HG03439 (cell line): Measurements from ENCODE around the gene OR5D16.
"Not testable (repeated sequence)": the region's sequence is repeated elsewhere in the genome, so short reads cannot be mapped to it uniquely, and the experiment has no call there.

Experiments
- ATAC-seq: cut with Tn5 transposase; IDR thresholded peaks from one replicate; pipeline ENCODE4 v1.9.1; 2021; ENCODE audit warnings: mild to moderate bottlenecking, moderate library complexity; ENCODE audit not compliant: unreplicated experiment

The OR5D16 gene

DNA sequence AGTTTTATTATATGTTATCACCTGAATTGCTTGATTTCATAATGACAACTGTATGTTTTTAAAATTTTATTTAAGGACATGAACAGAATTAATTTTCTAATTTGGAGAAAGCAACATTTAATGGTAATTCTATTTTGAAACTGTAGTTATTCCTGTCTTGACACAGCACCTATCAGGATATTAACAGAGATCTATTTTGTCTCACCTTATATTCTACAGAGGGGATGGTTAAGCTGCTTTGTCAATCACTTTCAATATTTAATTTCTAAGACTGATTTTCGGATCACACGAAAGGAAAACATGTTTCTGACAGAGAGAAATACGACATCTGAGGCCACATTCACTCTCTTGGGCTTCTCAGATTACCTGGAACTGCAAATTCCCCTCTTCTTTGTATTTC, at the start of gene OR5D16:
TSS of gene OR5D16 (plus strand) at position 301 of the 400 bp plus-strand sequence. CDS start at position 301, 0 bp downstream.
- ATAC-seq, result no peak

DNA sequence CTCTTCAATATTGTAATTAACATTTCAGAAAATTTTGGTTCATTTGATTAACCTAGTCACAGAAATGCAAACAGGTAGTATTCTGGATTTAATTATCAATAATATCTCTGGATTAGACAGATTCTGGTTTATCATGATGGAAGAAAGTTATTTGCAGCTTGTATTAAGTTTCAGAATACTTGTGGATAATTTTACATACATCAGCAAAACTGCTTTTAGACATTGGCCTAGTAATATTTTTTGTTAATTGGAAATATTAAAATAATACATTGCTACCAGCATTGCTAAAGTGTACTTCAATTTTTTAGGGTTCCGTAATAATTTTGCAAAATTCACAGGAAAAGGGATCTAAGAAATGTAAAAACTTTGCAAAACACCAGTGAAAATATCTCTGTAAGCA, 46.9 kb upstream of the OR5D16 start:
- ATAC-seq, result no peak

DNA sequence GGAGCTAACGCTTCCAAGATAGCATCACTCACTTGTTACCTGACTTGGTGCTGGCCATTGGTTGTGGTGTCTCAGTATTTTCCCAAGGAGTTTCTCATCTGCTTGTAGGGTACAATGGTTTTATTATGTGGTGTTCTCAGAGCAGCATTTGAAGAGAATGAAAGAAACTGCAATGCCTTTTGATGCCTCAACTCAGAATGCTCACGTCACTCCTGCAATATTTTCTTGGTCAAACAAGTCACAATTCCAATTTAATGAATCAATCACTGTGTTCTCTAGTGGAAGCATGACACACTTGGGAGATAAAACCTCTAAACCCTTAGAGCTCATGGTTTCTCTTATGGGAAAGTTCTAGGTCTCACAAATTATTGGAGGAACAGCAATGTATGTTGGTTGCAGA, 45.2 kb upstream of the OR5D16 start:
- no peak for ATAC-seq

DNA sequence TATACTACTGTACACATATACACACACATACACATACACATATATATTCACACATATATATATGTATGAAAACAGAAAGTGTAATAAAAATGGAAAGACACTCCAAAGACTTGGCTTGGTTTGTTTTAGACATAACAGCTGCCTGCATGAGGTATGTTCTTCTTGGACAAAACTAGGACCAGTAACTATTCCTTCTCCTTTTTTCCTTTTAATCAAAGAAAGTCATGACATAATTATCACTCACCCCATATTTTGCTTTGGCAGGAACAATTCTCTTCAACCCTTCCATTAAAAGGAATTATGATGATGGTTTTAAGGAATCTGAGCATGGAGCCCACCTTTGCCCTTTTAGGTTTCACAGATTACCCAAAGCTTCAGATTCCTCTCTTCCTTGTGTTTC, 43.3 kb upstream of the OR5D16 start, which contains the start of gene OR5D14:
TSS of gene OR5D14 (plus strand) at position 301 of the 400 bp plus-strand sequence. CDS start at position 301, 0 bp downstream.
- no peak for ATAC-seq

DNA sequence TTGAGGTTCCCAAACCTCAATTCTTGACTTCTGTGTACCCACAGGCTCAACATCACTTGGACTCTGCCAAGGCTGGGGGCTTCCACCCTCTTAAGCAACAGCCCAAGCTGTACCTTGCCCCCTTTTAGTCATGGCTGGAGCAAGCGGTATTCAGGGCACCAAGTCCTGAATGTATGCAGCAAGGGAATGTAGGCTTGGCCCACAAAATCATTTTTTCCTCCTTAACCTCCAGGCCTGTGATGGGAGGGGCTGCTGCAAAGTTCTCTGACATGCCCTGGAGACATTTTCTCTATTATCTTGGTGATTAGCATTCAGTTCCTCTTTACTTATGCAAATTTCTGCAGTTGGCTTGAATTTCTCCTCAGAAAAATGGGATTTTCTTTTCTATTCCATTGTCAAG, 32.3 kb upstream of the OR5D16 start:
- ATAC-seq, result no peak

DNA sequence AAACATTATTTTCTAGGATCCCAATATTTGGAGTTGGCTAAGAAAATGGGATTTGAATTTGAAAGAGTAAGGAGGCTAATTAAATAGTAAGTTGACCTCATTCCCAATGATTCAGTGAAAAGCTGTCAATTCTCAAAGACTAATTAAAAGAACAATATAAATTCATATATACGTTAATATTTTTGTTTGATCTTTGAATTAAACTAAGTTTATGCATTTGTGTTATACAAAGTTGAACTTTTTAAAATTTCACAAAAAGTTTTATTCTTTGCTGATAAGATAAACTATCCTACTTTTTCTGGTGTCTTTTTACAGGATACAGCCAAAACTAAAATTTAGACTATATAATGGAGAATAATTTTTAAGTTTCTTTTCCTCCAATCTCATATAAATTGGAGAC, 27.5 kb upstream of the OR5D16 start, which contains the start of gene OR5L1:
TSS of gene OR5L1 (plus strand) at position 301 of the 400 bp plus-strand sequence. CDS start 100 bp downstream, outside the sequence.
- no peak for ATAC-seq

DNA sequence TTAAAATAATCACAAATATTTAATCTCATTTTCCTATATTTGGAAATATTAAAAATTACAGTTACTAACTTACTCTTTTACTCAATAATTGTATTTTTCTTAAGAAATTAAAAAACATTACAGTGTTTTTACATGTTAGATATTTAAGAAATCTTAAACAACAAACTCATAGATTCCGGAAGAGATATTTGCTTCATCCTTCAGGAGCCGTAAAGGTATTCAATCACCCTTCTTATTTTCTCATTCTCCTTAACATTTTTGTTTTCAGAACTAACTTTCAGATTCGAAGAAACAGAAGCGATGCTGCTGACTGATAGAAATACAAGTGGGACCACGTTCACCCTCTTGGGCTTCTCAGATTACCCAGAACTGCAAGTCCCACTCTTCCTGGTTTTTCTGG, 19.2 kb upstream of the OR5D16 start, which contains the start of gene OR5D18:
TSS of gene OR5D18 (plus strand) at position 301 of the 400 bp plus-strand sequence. CDS start at position 301, 0 bp downstream.
- no peak for ATAC-seq

DNA sequence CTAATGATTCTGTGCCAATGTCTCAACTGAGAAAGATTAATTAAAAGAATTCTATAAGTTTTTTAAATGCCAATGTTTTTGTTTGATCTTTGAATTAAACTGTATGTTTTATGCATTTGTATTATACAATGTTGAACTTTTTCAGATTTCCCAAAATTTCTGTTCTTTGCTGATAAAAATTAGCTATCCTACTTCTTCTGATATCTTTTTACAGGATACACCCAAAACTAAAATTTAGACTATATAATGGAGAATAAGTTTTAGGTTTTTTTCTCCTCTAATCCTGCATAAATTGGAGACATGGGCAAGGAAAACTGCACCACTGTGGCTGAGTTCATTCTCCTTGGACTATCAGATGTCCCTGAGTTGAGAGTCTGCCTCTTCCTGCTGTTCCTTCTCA, 11.6 kb upstream of the OR5D16 start, which contains the start of gene OR5L2:
TSS of gene OR5L2 (plus strand) at position 301 of the 400 bp plus-strand sequence. CDS start at position 301, 0 bp downstream.
- no peak for ATAC-seq

DNA sequence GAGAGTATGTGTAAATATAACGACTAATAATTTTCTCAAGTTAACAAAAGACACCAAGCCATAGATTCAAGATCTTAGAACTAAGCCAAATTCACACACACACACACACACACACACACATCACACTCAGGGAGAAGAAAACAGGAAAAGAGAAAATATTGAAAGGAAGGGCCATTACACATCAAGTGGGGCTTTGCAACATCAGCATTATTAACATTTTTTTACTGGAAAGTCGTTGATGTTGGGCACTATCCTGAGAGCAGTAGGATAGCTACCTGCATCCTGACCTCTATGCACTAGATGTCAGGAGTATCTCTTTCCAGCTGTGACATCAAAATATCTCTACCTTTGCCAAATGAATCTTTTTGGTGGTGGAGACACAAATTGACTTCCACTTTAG, 8.9 kb downstream of the OR5D16 start:
- ATAC-seq, result no peak

DNA sequence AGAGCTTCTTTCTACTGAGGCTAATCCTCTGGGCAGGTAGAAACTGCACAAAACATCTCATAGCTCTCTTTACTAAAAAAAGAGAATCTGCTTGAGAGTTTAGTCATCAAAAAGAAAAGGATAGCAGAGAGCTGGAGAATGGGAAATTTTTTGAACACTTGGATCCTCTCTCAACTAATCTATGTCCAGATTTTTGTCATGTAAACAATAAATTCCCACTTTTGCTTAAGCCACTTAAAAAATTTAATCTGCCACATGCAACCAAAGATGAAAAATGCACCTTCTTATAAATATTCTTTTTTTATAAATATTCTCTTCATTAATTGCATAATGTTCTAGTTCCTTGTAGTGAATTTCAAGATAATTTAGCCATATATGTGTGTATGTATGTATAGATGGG, 10.5 kb downstream of the OR5D16 start:
- no peak for ATAC-seq

DNA sequence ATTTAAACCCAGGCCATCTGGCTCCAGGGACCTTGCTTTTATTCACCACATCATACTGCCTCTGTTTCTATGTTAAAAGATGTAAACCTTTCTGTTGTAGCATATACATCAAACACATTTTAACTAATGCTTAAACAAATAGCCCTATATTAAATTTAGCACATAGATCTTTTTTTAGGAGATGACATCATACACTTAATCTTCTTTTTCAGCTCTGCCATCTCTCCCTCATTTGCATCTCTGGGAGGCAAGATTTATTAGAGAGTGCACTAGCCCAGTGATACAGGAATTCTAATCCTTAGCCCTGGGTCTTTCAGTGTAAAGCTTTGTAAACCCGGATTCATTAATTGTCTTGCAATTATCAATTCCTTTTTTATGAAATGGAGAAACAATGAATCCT, 13.6 kb downstream of the OR5D16 start:
- no peak for ATAC-seq

DNA sequence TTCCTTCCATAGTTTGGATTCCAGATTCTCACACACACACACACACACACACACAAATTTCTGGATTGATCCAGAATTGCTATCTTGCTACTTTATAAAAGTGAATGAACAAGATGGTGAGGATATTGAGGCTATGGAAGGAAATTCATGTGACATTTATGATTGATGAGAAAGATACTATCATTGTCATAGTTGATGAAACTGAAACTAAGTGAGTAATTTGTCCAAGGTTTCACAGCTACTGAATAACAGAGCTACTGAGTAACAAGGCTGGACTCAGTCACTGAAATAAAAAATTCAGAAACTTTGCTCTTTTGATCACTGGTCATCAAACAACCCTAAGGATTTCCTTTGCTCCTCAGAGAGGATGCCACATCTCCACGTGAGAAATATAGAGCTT, 16.2 kb downstream of the OR5D16 start:
- no peak for ATAC-seq

DNA sequence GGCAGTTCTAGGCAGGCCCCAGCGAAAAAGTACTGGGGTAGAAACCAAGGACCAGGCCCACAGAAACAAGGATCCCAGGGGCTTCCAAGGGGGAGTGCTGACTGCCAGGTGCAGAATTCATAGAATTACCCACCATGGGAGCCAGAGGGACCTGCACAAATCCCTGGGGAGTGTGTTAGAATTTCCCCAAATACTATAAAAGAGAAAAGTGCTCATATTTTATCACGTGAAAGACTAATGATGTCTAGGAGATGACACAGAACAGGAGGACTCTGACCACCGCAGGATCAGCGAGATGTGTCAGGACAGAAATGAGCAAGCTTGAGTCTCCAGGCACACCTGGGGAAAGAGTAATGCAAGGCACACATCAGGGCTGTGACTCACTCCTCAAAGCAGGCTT, 28.8 kb downstream of the OR5D16 start:
- ATAC-seq, result not testable (repeated sequence)

DNA sequence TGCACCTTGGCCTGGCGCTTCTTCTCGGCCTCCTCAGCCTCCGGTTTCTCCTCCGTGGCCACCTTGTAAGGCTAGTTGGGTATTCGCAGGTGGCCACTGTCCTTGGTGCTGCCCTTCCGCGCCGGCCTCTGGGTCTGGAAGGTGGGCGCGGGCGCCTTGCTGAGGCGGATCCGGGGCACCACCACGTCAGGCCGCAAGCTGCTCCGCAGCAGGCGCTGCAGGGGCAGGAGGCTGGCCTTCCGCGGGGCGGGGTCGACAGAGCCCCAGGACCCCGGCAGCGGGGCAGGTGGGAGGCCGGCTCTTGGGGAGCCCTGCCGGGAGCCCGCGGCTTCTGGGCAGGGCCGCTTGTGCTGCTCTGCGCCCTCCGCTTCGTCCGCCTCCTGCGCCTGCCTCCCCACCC, 34.2 kb downstream of the OR5D16 start:
- ATAC-seq, result not testable (repeated sequence)

DNA sequence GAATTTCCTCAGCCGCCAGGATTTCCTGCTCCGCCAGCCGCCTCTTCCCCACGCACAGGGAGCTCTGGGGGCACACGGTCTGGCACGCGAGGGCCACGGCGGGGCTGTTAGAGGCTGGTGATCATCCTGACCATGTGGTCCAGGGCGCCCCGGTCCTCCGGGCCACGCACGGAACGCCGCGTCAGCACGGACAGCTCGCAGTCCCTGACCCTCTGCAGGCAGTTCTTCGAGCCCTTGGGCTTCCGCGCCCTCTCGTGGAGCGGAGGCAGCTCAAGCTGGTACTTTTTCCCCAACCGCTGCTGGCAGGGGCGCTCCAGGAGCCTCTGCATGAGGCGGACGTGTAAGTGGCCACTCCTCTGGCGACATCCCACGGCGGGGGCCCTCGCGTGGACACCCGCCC, 34.6 kb downstream of the OR5D16 start:
- not testable (repeated sequence) for ATAC-seq

DNA sequence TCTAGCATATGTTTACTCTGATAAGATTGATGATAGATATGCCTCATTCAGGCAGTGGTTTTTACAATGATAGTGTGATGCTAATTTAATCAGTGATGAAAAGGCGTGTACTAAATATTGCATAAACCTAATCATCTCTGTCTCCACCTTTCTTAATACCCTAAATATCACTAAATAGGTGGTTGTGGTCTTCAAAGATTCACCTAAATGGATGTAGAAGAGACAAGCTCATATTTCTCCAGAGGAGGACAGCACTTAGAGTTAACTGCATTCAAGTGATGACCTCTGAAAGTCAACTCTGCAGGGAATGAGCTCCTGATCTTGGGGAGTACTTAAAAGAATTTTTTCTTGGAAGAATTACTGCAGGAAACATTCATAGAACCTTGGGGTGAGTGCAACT, 44.4 kb downstream of the OR5D16 start, which contains the start of gene TRIM51:
TSS of gene TRIM51 (plus strand) at position 301 of the 400 bp plus-strand sequence. CDS start 2,132 bp downstream, outside the sequence.
- not testable (repeated sequence) for ATAC-seq

DNA sequence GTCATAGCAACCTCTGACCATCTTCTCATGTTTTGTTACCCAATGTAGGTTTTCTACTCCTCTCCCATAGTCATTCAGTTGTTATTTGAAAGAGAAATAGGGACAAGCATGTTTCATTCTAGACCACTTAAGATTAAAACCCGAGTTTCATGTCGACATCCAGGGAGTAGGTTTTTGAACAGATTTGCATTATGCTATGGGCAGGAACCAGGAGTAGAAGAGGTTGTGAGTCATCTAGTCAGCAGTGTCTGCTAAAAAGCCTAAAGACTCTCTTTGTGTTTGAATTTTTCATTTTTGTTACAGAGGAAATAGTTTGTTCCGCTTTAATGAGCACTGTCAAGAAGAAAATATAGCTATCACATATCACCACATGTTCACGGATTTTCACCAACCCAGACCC, 46.4 kb downstream of the OR5D16 start:
- ATAC-seq, result not testable (repeated sequence)

DNA sequence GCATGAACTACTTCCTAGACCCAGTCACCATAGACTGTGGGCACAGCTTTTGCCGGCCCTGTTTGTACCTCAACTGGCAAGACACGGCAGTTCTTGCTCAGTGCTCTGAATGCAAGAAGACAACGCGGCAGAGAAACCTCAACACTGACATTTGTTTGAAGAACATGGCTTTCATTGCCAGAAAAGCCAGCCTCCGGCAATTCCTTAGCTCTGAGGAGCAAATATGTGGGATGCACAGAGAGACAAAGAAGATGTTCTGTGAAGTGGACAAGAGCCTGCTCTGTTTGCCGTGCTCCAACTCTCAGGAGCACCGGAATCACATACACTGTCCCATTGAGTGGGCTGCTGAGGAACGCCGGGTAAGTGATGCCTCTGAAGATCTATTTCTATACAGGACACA, 46.9 kb downstream of the OR5D16 start:
- not testable (repeated sequence) for ATAC-seq
